ENCODE results near the gene LRRC4. TPM values are rescaled to one million over a fixed set of nuclear protein-coding genes. Genes with fewer than 3 reads are reported as not detected.

The LRRC4 gene
- total RNA-seq, 1 experiment from 2014 or later, result 10.4 TPM

DNA sequence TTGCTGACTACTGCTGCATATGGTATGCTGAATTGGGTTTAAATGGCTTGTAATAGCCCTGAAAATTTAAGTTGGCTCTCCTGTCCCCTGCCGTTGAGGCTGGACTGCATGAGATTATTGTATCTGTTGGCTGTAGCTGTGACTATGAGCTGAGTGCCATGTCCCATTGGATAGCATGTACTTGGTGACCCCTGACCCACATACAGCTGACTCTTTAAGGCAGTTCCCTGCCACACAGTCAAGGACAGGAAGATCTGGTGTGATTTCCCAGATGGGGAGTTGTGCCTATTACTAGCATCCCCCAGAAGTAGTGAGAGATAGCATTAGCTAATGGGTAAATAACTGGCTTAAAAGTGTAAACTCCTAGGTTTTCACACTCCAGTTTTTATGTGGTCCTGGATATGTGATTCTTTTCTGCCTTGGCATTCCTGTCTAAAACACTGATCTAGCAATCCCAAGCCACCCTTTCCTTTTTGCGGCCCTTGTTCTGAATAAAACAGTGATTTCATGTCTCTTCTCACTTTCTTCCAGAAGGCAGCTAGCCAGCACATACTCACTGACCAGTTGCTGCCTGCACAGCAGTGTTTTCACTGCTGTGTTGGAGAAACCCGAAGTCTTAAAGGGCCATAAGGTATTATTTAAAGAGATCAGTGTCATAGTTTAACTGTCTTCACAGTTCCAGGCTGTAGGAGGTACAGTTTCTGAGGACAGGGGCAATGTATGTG is 35.9 kb downstream of the LRRC4 start:
- no peak overlapping the region for H4K8ac ChIP-seq (replicated peaks; ENCODE audit: insufficient read length, low read depth, low read length)
- H2BK12ac ChIP-seq (ENCODE audit: insufficient read length, low read depth, low read length), result no peak overlapping the region
- no peaks in the 10 kb centered on the region for H4K20me1 ChIP-seq (ENCODE audit: control insufficient read depth, insufficient read depth, insufficient read length)
- H3K27ac Mint-ChIP-seq, result peak overlapping the region; percentile 9 to 91 (median 80); a peak in 3 of 7 replicates
- no peak overlapping the region for H2BK20ac ChIP-seq (ENCODE audit: low read depth, low read length, poor library complexity, severe bottlenecking)
- no peak overlapping the region for H2AK5ac ChIP-seq (ENCODE audit: insufficient read length, low read length)
- H3K4me1 ChIP-seq (ENCODE audit: insufficient read depth, low read length), result peaks cover 6% of the 10 kb centered on the region; the same call in 1 of the 2 replicates
- H3K23me2 ChIP-seq (ENCODE audit: insufficient read length, low read depth, low read length, poor library complexity, severe bottlenecking), result no peaks in the 10 kb centered on the region
- H2BK120ac ChIP-seq (ENCODE audit: low read depth, low read length, poor library complexity, severe bottlenecking), result no peak overlapping the region
- no peaks in the 10 kb centered on the region for H3K27me3 ChIP-seq (ENCODE audit: insufficient read depth, low read length)
- no peak overlapping the region for H3K4me2 ChIP-seq (ENCODE audit: insufficient read depth, insufficient read length, low read length)
- no peak overlapping the region for H3K9ac ChIP-seq (ENCODE audit: extremely low read depth, insufficient read length, low read length)
- H3K79me2 ChIP-seq (ENCODE audit: insufficient read depth, low read length), result no peaks in the 10 kb centered on the region
- H3K4me3 Mint-ChIP-seq, result no peak overlapping the region
- H3K36me3 Mint-ChIP-seq (ENCODE audit: insufficient read depth in 1 of 3, low read depth in 3 of 3), result peaks cover 9 to 26% (median 22%) of the 10 kb centered on the region in 3 experiments
- H2BK15ac ChIP-seq (ENCODE audit: low read depth, low read length), result no peak overlapping the region
- no peak overlapping the region for H3K14ac ChIP-seq (ENCODE audit: insufficient read depth, low read length)
- no peaks in the 10 kb centered on the region for H3K79me1 ChIP-seq (ENCODE audit: insufficient read depth, low read depth, low read length, poor library complexity, severe bottlenecking)
- H3K4me1 Mint-ChIP-seq, result peaks cover 28 to 34% of the 10 kb centered on the region in 2 experiments
- H3K56ac ChIP-seq (ENCODE audit: insufficient read length, low read depth, low read length), result no peak overlapping the region
- no peaks in the 10 kb centered on the region for H3K9me3 ChIP-seq (ENCODE audit: control insufficient read depth, low read depth, low read length)
- H3K18ac ChIP-seq (ENCODE audit: insufficient read length, low read depth, low read length), result no peak overlapping the region
- TF ChIP-seq, protein P1, sequence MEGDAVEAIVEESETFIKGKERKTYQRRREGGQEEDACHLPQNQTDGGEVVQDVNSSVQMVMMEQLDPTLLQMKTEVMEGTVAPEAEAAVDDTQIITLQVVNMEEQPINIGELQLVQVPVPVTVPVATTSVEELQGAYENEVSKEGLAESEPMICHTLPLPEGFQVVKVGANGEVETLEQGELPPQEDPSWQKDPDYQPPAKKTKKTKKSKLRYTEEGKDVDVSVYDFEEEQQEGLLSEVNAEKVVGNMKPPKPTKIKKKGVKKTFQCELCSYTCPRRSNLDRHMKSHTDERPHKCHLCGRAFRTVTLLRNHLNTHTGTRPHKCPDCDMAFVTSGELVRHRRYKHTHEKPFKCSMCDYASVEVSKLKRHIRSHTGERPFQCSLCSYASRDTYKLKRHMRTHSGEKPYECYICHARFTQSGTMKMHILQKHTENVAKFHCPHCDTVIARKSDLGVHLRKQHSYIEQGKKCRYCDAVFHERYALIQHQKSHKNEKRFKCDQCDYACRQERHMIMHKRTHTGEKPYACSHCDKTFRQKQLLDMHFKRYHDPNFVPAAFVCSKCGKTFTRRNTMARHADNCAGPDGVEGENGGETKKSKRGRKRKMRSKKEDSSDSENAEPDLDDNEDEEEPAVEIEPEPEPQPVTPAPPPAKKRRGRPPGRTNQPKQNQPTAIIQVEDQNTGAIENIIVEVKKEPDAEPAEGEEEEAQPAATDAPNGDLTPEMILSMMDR (conservative IDR thresholded peaks at IDR 0.05), result no peak
- no peak overlapping the region for H3K27ac ChIP-seq (ENCODE audit: insufficient read length, low read depth, low read length)
- no peak for DNase-seq
- H2BK5ac ChIP-seq (ENCODE audit: insufficient read length, low read length), result no peak overlapping the region
- H3T11ph ChIP-seq (ENCODE audit: low read length), result no peak overlapping the region
- no CpG with 5 or more reads among the region's 3 CpGs for WGBS (ENCODE audit: extremely low coverage, insufficient read length, low lambda C conversion rate)
- H4K5ac ChIP-seq (ENCODE audit: insufficient read length, low read depth, low read length), result no peak overlapping the region
- H3K23ac ChIP-seq (ENCODE audit: insufficient read length, low read depth, low read length), result no peak overlapping the region
- H3K4ac ChIP-seq (ENCODE audit: low read depth, low read length), result no peak overlapping the region
- no peak overlapping the region for H2AFZ ChIP-seq (ENCODE audit: low read length)
- no peak overlapping the region for H4K91ac ChIP-seq (ENCODE audit: insufficient read length, low read depth, low read length)
- H3K27me3 Mint-ChIP-seq (ENCODE audit: low read depth), result no peaks in the 10 kb centered on the region
- no peaks in the 10 kb centered on the region for H3K9me3 Mint-ChIP-seq
